ENCODE results near the gene CGAS. TPM values are rescaled to one million over a fixed set of nuclear protein-coding genes. Genes with fewer than 3 reads are reported as not detected.
"Not testable (repeated sequence)": the region's sequence is repeated elsewhere in the genome, so short reads cannot be mapped to it uniquely, and the experiment has no call there.

Gene CGAS
- total RNA-seq, 1 donor from 2014 or later = 4.5 TPM

DNA sequence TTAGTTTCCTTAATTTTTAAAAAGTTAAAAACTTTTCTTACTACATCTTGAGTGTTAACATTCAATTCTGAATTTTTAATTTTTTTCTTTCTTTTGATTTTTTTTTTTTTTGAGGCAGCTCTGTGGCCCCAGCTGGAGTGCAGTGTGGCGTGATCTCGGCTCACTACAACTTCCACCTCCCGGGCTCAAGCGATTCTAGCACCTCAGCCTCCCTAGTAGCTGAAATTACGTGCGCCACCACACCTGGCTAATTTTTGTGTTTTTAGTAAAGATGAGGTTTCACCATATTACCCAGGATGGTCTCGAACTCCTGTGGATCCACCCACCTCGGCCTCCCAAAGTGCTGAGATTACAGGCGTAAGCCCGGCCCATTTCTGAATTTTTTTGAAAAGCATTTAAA lies 56.2 kb downstream of the CGAS start:
- no peak for DNase-seq (ENCODE audit: low spot score)

DNA sequence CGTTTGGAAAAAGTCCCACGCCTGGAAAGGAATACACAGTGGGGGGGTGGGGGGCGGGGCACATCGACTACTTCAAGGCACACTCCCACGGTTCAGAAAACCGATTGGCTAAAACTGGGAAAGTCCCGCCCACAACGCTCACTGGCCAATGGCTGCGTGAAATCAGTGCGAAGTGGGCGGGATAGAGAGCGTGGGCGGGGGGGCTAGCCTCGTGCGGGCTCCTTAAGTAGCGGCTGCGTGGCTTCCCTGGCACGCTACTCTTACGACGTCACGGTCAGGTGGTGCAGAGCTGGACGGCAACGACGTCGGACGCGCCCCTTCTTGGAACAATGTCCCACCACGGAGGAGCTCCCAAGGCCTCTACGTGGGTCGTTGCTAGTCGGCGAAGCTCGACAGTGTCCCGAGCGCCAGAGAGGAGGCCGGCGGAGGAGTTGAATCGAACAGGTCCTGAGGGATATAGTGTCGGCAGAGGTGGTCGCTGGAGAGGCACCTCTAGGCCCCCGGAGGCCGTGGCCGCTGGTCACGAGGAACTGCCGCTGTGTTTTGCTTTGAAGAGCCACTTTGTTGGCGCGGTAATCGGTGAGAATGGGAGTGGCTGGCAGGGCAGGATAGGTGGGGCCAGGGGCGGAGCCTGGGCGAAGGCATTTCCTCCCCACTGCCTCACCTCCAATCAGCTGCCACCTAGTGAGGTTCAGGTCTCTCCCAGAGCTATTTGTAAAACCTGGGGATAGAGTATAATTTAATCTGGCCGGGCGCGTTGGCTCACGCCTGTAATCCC lies 57.3 kb downstream of the CGAS start, which contains the start of gene DDX43:
DDX43 (plus strand) TSS at position 252 of the 778 bp plus-strand sequence; CDS start at position 330, 78 bp downstream.
- DNase-seq (ENCODE audit: low spot score) = peak; percentile 49

DNA sequence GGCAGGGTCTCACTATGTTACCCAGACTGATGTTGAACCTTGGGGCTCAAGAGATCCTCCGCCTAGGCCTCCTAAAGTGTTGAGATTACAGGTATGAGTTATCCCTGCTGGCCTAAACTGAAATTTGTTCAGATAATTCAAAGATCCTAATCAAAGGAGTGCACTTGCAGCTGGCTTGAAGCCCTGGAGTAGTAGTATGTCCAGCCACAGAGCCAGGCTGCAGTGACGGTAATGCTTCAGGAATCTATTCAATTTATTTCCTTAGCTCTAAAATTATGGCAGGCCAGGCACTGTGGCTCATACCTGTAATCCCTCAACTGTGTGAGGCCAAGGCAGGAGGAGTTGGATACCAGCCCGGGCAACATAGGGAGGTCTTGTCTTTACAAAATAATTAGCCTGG lies 58.8 kb downstream of the CGAS start:
- DNase-seq (ENCODE audit: low spot score) = no peak

DNA sequence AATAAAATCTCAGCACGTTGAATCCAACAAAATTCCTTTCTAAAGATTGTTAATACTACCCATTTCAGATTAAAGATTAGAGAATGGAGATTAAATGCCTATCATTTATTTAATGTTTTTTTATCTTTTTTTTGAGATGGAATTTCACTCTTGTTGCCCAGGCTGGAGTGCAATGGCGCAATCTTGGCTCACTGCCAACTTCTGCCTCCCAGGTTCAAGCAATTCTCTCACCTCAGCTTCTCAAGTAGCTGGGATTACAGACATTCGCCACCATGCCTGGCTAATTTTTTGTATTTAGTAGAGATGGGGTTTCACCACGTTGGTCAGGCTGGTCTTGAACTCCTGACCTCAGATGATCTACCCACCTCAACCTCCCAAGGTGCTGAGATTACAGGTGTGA lies 59.9 kb downstream of the CGAS start:
- DNase-seq (ENCODE audit: low spot score) = not testable (repeated sequence)

DNA sequence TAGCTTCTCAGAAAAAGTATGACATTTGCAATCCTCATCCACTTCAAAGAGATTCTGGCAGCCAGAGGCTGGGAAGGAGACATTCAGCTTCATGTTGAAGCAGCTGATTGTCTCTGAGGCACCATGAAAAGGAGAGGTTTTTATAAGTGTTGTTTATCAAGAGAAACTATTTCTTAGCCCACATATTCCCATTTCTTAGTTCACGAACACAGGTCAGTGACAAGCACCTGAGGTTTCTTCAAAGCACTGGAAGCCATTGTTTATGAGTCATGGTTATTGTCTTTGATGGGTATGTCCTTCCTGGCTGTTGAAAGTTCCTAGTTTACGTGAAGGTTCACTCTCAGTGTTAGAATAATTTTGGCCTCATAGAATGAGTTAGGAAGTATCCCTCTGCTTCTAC lies 60.4 kb downstream of the CGAS start:
- DNase-seq (ENCODE audit: low spot score) = no peak

DNA sequence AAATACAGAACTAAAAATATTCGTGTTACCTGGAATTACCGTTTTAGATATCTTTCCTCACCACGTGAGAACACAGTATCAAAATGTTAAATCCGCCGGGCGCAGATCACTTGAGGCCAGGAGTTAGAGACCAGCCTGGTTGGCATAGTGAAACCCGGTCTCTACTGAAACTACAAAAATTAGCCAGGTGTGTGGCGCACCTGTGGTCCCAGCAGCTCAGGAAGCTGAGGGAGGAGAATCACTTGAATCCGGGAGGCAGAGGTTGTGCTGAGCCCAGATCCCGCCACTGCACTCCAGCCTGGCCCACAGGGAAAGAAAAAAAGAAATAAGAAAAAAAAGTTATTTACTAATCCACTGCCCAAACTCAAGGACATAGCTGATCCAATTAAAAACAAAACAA lies 62.2 kb downstream of the CGAS start:
- no peak for DNase-seq (ENCODE audit: low spot score)

DNA sequence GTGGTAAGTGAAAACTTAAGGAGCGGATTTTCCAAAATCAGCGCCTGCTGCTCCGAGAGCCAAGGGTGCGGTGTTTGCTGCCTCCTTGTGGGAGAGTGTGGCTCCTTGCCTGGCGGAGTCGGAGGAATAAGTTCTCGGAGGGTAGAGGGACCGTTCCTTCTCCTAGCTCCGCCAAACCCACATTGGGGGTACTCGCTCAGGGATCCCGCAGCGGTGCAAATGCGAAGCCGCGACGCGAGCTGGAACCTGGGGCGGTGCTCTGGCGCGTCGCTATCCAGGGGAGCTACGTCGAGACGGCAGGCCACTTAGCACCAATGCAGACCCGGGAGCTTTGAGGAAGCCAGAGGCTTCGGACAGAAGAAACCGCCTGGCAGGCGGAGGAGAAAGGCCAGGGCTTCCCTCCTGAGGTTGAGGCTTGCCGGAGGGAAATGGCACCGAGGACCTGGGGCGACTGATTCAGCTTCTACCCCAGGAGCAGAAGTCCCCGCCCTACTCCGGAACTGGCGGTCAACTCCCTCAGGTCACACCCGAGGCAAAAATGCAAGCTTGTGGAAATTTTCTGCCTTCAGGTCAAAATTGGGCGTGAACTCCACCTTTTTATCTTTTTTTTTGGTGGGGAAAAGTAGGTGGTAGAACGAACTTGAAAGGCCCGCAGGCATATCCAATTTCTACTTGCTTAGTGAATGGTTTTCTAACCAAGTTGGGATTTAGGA lies 63.1 kb downstream of the CGAS start:
- peak; percentile 16 for DNase-seq (ENCODE audit: low spot score)

DNA sequence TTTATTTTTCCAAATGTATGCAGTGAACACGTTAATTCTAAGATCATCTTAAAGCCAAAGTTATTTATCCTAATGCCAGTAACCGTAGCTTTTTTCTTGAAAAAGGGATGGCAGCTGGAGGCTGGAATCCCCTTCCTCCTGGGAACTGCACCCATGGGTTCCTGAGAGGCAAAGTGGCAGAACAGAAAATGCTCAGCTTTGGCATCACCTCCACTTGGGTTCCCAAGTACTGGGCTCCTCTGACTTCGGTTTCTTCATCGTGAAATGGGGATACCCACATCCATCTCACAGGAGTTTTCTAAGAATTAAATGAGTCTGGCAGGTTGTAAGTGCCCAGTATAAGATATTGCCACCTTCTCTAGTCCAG lies 63.7 kb downstream of the CGAS start:
- no peak for DNase-seq (ENCODE audit: low spot score)

DNA sequence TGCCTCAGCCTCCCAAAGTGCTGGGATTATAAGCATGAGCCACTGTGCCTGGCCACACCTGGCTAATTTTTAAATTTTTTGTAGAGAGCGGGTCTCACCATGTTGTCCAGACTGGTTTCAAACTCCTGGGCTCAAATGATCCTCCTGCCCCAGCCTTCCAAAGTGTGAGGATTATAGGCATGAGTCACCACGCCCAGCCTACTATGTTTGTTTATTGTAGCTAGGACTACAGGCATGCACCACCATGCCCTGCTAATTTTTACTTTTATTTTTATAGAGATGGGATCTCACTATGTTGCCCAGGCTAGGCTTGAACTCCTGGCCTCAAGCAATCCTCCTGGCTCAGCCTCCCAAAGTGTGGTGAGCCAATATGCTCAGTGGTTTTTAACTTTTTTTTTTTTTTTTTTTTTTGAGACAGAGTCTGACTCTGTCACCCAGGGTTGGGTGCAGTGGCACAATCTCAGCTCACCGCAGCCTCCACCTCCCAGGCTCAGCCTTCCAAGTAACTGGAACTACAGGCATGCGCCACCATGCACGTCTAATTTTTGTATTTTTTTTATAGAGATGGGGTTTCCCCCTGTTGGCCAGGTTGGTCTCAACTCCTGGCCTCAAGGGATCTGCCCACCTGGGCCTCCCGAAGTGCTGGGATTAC lies 69.5 kb downstream of the CGAS start:
- DNase-seq (ENCODE audit: low spot score) = no peak

DNA sequence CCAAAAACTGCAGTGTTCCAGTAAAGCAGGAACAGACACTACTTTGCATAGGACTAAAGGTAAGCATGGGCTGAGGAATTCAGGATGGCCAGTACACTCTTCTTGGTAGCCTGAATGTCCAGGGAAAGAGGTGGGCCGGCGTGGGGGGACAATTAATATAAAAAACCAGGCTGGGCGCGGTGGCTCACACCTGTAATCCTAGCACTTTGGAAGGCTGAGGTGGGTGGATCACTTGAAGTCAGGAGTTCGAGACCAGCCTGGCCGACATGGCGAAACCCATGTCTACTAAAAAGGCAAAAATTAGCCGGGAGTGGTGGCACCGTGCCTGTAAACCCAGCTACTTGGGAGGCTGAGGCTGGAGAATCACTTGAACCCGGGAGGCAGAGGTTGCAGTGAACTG lies 70.6 kb downstream of the CGAS start:
- DNase-seq (ENCODE audit: low spot score) = not testable (repeated sequence)

DNA sequence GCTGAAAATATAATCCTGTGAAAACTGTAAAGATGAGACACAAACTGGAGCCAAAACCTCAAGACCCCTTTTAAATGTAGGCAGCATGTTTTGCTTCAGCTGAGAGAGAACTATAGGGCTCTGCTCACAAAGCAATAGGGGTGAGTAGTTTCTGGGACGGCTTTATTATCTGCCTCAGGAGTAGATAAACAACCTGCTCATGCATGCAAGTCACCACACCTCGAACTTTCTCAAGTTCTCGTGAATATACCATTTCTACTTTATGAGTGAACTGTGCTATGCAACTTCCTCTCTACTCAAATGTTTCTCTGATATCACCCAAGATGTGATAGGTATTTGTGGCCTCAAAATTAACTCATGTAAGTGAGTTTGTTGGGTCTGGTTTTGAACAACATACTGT lies 74.9 kb downstream of the CGAS start:
- no peak for DNase-seq (ENCODE audit: low spot score)

DNA sequence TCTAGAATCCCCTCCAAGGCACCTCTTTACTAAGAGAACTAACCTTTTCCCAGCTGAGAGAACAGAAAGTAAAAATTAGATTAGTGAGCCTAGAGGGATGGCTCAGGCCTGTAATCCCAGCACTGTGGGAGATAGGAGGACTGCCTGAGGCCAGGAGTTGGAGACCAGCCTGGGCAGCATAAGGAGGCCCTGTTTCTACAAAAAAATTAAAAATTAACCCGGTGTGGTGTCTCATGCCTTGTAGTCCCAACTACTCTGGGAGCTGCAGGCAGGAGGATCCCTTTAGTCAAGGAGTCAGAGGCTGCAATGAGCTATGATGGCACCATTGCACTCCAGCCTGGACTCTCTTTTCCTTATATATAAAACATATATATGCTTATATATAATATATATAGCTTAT lies 76.9 kb downstream of the CGAS start:
- no peak for DNase-seq (ENCODE audit: low spot score)

Other genes with a start within 250 kb of the CGAS start
- not detected for gene KHDC1L, start 226.8 kb downstream of the CGAS start, total RNA-seq
- 2.9 TPM for gene KHDC1, start 189.1 kb downstream of the CGAS start, total RNA-seq
- not detected for gene DPPA5, start 98.0 kb downstream of the CGAS start, total RNA-seq
- not detected for gene KHDC3L, start 89.6 kb downstream of the CGAS start, total RNA-seq
- 0.58 TPM for gene OOEP, start 82.4 kb downstream of the CGAS start, total RNA-seq
- 1.6 TPM for gene DDX43, start 57.5 kb downstream of the CGAS start, total RNA-seq
- gene MTO1, start 9.4 kb upstream of the CGAS start, total RNA-seq = 21.8 TPM
- 8,853 TPM for gene EEF1A1, start 68.7 kb upstream of the CGAS start, total RNA-seq
- gene SLC17A5, start 201.7 kb upstream of the CGAS start, total RNA-seq = 22.1 TPM
- 3.9 TPM for gene CD109, start 243.9 kb upstream of the CGAS start, total RNA-seq